Astrocyte (in vitro differentiated cells and primary cell): Measurements from ENCODE around the gene ZNF726. TPM values are rescaled to one million over a fixed set of nuclear protein-coding genes. Genes with fewer than 3 reads are reported as not detected.
"Not testable (repeated sequence)": the region's sequence is repeated elsewhere in the genome, so short reads cannot be mapped to it uniquely, and the experiment has no call there.

Source experiments
- DNase-seq: peaks from one replicate; pipeline ENCODE4 v3.0.0-alpha.2; 2010; ENCODE audit warnings: low read depth
- FAIRE-seq: peaks from 2 replicates; lab custom pipeline; 2011; peaks lifted over from hg19 to GRCh38; lab: Jason Lieb, UNC
- H2AFZ ChIP-seq: 2 replicates; pipeline ENCODE4 v1.6.0; 2012; ENCODE audit warnings: low read depth, low read length, inconsistent platforms
- H3K27ac ChIP-seq: 2 replicates; pipeline ENCODE4 v1.5.1; 2011; ENCODE audit warnings: low read depth, low read length, inconsistent platforms
- H3K27me3 ChIP-seq: 2 replicates; pipeline ENCODE4 v1.6.0; 2011; ENCODE audit warnings: low read length, inconsistent platforms; ENCODE audit not compliant: insufficient read depth
- H3K36me3 ChIP-seq: 2 replicates; pipeline ENCODE4 v1.5.1; 2011; ENCODE audit warnings: low read length, inconsistent platforms; ENCODE audit not compliant: insufficient read depth
- H3K4me1 ChIP-seq: 2 replicates; pipeline ENCODE4 v1.5.1; 2011; ENCODE audit warnings: low read length, inconsistent platforms; ENCODE audit not compliant: insufficient read depth
- H3K4me2 ChIP-seq: 2 replicates; pipeline ENCODE4 v1.6.0; 2012; ENCODE audit warnings: low read length, inconsistent platforms
- H3K4me3 ChIP-seq: 2 replicates; pipeline ENCODE4 v1.5.1; 2011; ENCODE audit warnings: low read depth, mild to moderate bottlenecking, low read length, inconsistent platforms; ENCODE audit not compliant: insufficient read depth
- H3K79me2 ChIP-seq: 2 replicates; pipeline ENCODE4 v1.6.0; 2012; ENCODE audit warnings: mild to moderate bottlenecking, low read length, inconsistent platforms; ENCODE audit not compliant: insufficient read depth
- H3K9ac ChIP-seq: 2 replicates; pipeline ENCODE4 v1.6.0; 2012; ENCODE audit warnings: mild to moderate bottlenecking, low read length, inconsistent platforms
- H3K9me3 ChIP-seq: 2 replicates; pipeline ENCODE4 v1.5.1; 2012; ENCODE audit warnings: low read depth, mild to moderate bottlenecking, low read length, inconsistent platforms; ENCODE audit not compliant: insufficient read depth
- H4K20me1 ChIP-seq: 2 replicates; pipeline ENCODE4 v1.6.0; 2012; ENCODE audit warnings: low read length, inconsistent platforms; ENCODE audit not compliant: insufficient read depth
- H3K27ac Mint-ChIP-seq: one replicate; pipeline ENCODE4 v1.8.0; 2021; ENCODE audit warnings: mild to moderate bottlenecking, mixed read lengths; ENCODE audit not compliant: unreplicated experiment
- H3K27me3 Mint-ChIP-seq: one replicate; pipeline ENCODE4 v1.8.0; 2021; ENCODE audit warnings: low read depth, mixed read lengths; ENCODE audit not compliant: unreplicated experiment
- H3K36me3 Mint-ChIP-seq: one replicate; pipeline ENCODE4 v1.8.0; 2021; ENCODE audit warnings: low read depth, mixed read lengths; ENCODE audit not compliant: unreplicated experiment
- H3K4me1 Mint-ChIP-seq: one replicate; pipeline ENCODE4 v1.8.0; 2021; ENCODE audit warnings: low read depth, mixed read lengths; ENCODE audit not compliant: unreplicated experiment
- H3K4me3 Mint-ChIP-seq: one replicate; pipeline ENCODE4 v1.8.0; 2021; ENCODE audit warnings: mild to moderate bottlenecking, moderate library complexity, mixed read lengths; ENCODE audit not compliant: unreplicated experiment
- H3K9me3 Mint-ChIP-seq: one replicate; pipeline ENCODE4 v1.8.0; 2021; ENCODE audit warnings: mild to moderate bottlenecking, mixed read lengths; ENCODE audit not compliant: unreplicated experiment
- CTCF ChIP-seq: IDR thresholded peaks from 2 replicates; pipeline ENCODE4 v1.5.1; 2011; ENCODE audit warnings: low read depth, mild to moderate bottlenecking, inconsistent platforms, low read length, moderate library complexity; ENCODE audit not compliant: insufficient read depth
- EZH2 ChIP-seq: IDR thresholded peaks from 2 replicates; pipeline ENCODE4 v1.6.1; 2012; ENCODE audit warnings: mild to moderate bottlenecking, low read length, inconsistent platforms; ENCODE audit not compliant: insufficient read depth
- total RNA-seq: library from RNA; stranded (reverse); gene quantifications from 2 replicates; pipeline ENCODE4 v1.2.1, GENCODE V29; 2021

The ZNF726 gene
- total RNA-seq, 1 donor from 2014 or later, result 0.54 TPM

GRCh38 chr19:23917856-23918255 lies 3.2 kb downstream of the ZNF726 start:
- H3K9me3 Mint-ChIP-seq, result no peaks in the 10 kb centered on the region
- peak overlapping the region; percentile 31 for H3K4me3 Mint-ChIP-seq
- Histone ChIP-seq H3K36me3 (no peaks in the 10 kb centered on the region), H3K27ac (no peak overlapping the region), H2AFZ (no peak overlapping the region), H4K20me1 (no peaks in the 10 kb centered on the region), H3K9me3 (no peaks in the 10 kb centered on the region), H3K9ac (no peak overlapping the region), H3K4me2 (no peak overlapping the region), H3K4me1 (no peaks in the 10 kb centered on the region), H3K4me3 (no peak overlapping the region), H3K79me2 (peaks cover 6% of the 10 kb centered on the region), H3K27me3 (no peaks in the 10 kb centered on the region)
- DNase-seq, result no peak
- FAIRE-seq, result no peak
- H3K36me3 Mint-ChIP-seq, result no peaks in the 10 kb centered on the region
- no peaks in the 10 kb centered on the region for H3K4me1 Mint-ChIP-seq
- H3K27me3 Mint-ChIP-seq, result no peaks in the 10 kb centered on the region
- TF ChIP-seq EZH2 (no peak), CTCF (no peak)
- no peak overlapping the region for H3K27ac Mint-ChIP-seq

GRCh38 chr19:23925285-23925684 lies 10.6 kb downstream of the ZNF726 start:
- Histone ChIP-seq H3K27ac (no peak overlapping the region), H3K4me3 (no peak overlapping the region), H3K79me2 (no peaks in the 10 kb centered on the region), H3K9me3 (no peaks in the 10 kb centered on the region), H3K4me1 (no peaks in the 10 kb centered on the region), H4K20me1 (no peaks in the 10 kb centered on the region), H2AFZ (no peak overlapping the region), H3K9ac (no peak overlapping the region), H3K36me3 (no peaks in the 10 kb centered on the region), H3K27me3 (no peaks in the 10 kb centered on the region), H3K4me2 (no peak overlapping the region)
- TF ChIP-seq CTCF (no peak), EZH2 (no peak)
- H3K4me3 Mint-ChIP-seq, result no peak overlapping the region
- no peak for FAIRE-seq
- no peaks in the 10 kb centered on the region for H3K27me3 Mint-ChIP-seq
- H3K36me3 Mint-ChIP-seq, result no peaks in the 10 kb centered on the region
- H3K9me3 Mint-ChIP-seq, result peaks cover 5% of the 10 kb centered on the region
- H3K4me1 Mint-ChIP-seq, result no peaks in the 10 kb centered on the region
- DNase-seq, result no peak
- H3K27ac Mint-ChIP-seq, result no peak overlapping the region

GRCh38 chr19:23932878-23933277 lies 18.2 kb downstream of the ZNF726 start:
- H3K4me1 ChIP-seq, result no peaks in the 10 kb centered on the region
- no peaks in the 10 kb centered on the region for H4K20me1 ChIP-seq
- H3K9me3 ChIP-seq, result peaks cover 15% of the 10 kb centered on the region
- TF ChIP-seq CTCF, result no peak
- no peak for TF ChIP-seq EZH2
- H3K36me3 ChIP-seq, result no peaks in the 10 kb centered on the region
- no peak overlapping the region for H3K4me3 ChIP-seq
- no peaks in the 10 kb centered on the region for H3K4me1 Mint-ChIP-seq
- FAIRE-seq (no peak), DNase-seq (no peak)
- no peak overlapping the region for H3K4me3 Mint-ChIP-seq
- H3K9me3 Mint-ChIP-seq, result peaks cover 15% of the 10 kb centered on the region
- no peak overlapping the region for H3K27ac Mint-ChIP-seq
- H3K36me3 Mint-ChIP-seq, result no peaks in the 10 kb centered on the region
- H3K27ac ChIP-seq, result no peak overlapping the region
- no peaks in the 10 kb centered on the region for H3K27me3 Mint-ChIP-seq
- H3K4me2 ChIP-seq, result no peak overlapping the region
- H3K79me2 ChIP-seq, result no peaks in the 10 kb centered on the region
- no peak overlapping the region for H3K9ac ChIP-seq
- no peaks in the 10 kb centered on the region for H3K27me3 ChIP-seq
- no peak overlapping the region for H2AFZ ChIP-seq

GRCh38 chr19:23937031-23937430 lies 22.3 kb downstream of the ZNF726 start:
- not testable (repeated sequence) for DNase-seq, H3K79me2 ChIP-seq, H3K4me1 Mint-ChIP-seq, FAIRE-seq, H3K27me3 Mint-ChIP-seq, H3K4me2 ChIP-seq, H3K36me3 ChIP-seq, H3K27ac ChIP-seq, H3K4me3 ChIP-seq, H3K9ac ChIP-seq, H2AFZ ChIP-seq, H3K36me3 Mint-ChIP-seq, H3K27me3 ChIP-seq, H3K27ac Mint-ChIP-seq, H3K4me3 Mint-ChIP-seq, H3K4me1 ChIP-seq, H4K20me1 ChIP-seq
- peaks cover 20% of the 10 kb centered on the region for H3K9me3 Mint-ChIP-seq
- peaks cover 15% of the 10 kb centered on the region for H3K9me3 ChIP-seq
